Amniotic stem cell (primary cell): Measurements from ENCODE around the gene TK2.
"Not testable (repeated sequence)": the region's sequence is repeated elsewhere in the genome, so short reads cannot be mapped to it uniquely, and the experiment has no call there.

Experiments used
- DNase-seq: peaks from one replicate; lab custom pipeline; 2025; lab: John Stamatoyannopoulos, UW

The TK2 gene

GRCh38 chr16:66549284-66550131, at the start of gene TK2:
TK2 (minus strand) TSS chr16:66550122; CDS start chr16:66550061, 61 bp downstream.
- DNase-seq = peak; percentile 46

GRCh38 chr16:66598111-66598510, 48.2 kb upstream of the TK2 start:
- DNase-seq = no peak

- DNase-seq = no peak
Measured at GRCh38 chr16:66596986-66597848, 47.3 kb upstream of the TK2 start.

- not testable (repeated sequence) for DNase-seq
Measured at GRCh38 chr16:66596559-66596958, 46.6 kb upstream of the TK2 start.

- no peak for DNase-seq
Measured at GRCh38 chr16:66594739-66595138, 44.8 kb upstream of the TK2 start.

- DNase-seq = no peak
Measured at GRCh38 chr16:66592814-66593213, 42.9 kb upstream of the TK2 start.

GRCh38 chr16:66592241-66592640, 42.3 kb upstream of the TK2 start:
- no peak for DNase-seq

GRCh38 chr16:66591018-66591417, 41.1 kb upstream of the TK2 start:
- DNase-seq = no peak

- DNase-seq = no peak
Measured at GRCh38 chr16:66590322-66590721, 40.4 kb upstream of the TK2 start.

GRCh38 chr16:66588981-66589713, 39.2 kb upstream of the TK2 start:
- DNase-seq = no peak

GRCh38 chr16:66587881-66588600, 38.1 kb upstream of the TK2 start:
- no peak for DNase-seq

- no peak for DNase-seq
Measured at GRCh38 chr16:66585481-66586239, 35.7 kb upstream of the TK2 start.

GRCh38 chr16:66581246-66581952, 31.5 kb upstream of the TK2 start:
- no peak for DNase-seq

- DNase-seq = peak; percentile 37
Measured at GRCh38 chr16:66580605-66581209, 30.8 kb upstream of the TK2 start.

GRCh38 chr16:66578651-66579531, 29.0 kb upstream of the TK2 start, which contains the start of gene CMTM2:
CMTM2 (plus strand) TSS chr16:66579463; CDS start chr16:66579608, 145 bp downstream.
- DNase-seq = no peak

- no peak for DNase-seq
Measured at GRCh38 chr16:66576296-66576695, 26.4 kb upstream of the TK2 start.

- DNase-seq = no peak
Measured at GRCh38 chr16:66575060-66575459, 25.1 kb upstream of the TK2 start.

- no peak for DNase-seq
Measured at GRCh38 chr16:66574531-66574930, 24.6 kb upstream of the TK2 start.

- no peak for DNase-seq
Measured at GRCh38 chr16:66574081-66574480, 24.2 kb upstream of the TK2 start.
